GM18873 (cell line): ENCODE results near the gene CRBN.
A peak's percentile ranks its signal among the peaks of the same experiment; 100 is the strongest.

ENCODE experiments used
- ATAC-seq: cut with Tn5 transposase; IDR thresholded peaks from one replicate; pipeline ENCODE4 v1.9.1; 2021; ENCODE audit warnings: mild to moderate bottlenecking, moderate library complexity, moderate number of reproducible peaks; ENCODE audit not compliant: unreplicated experiment, low FRiP score

Gene CRBN

GRCh38 chr3:3117651-3118050 lies 61.8 kb downstream of the CRBN start:
- no peak for ATAC-seq

- ATAC-seq: no peak
These were observed 66.3 kb downstream of the CRBN start for GRCh38 chr3:3113042-3113709.

GRCh38 chr3:3110749-3111361 lies 68.6 kb downstream of the CRBN start:
- ATAC-seq: no peak

GRCh38 chr3:3110299-3110630 lies 69.2 kb downstream of the CRBN start, which contains the start of gene IL5RA:
Gene IL5RA, minus strand, starts transcription at chr3:3110374. Its CDS starts 5,390 bp downstream, at chr3:3104984.
- no peak for ATAC-seq

- ATAC-seq: peak; percentile 50
These were observed 69.8 kb downstream of the CRBN start for GRCh38 chr3:3109407-3110298.

- no peak for ATAC-seq
These were observed 71.6 kb downstream of the CRBN start for GRCh38 chr3:3107858-3108257.

GRCh38 chr3:3107181-3107580 lies 72.3 kb downstream of the CRBN start:
- no peak for ATAC-seq

- ATAC-seq: no peak
These were observed 73.7 kb downstream of the CRBN start for GRCh38 chr3:3105815-3106214.

- no peak for ATAC-seq
These were observed 74.2 kb downstream of the CRBN start for GRCh38 chr3:3105246-3105645.

GRCh38 chr3:3102751-3103150 lies 76.7 kb downstream of the CRBN start:
- ATAC-seq: no peak

GRCh38 chr3:3101660-3102458 lies 77.6 kb downstream of the CRBN start:
- no peak for ATAC-seq
